ENCODE data around the gene NAT16. TPM values are rescaled to one million over a fixed set of nuclear protein-coding genes. Genes with fewer than 3 reads are reported as not detected.
"Not testable (repeated sequence)": the region's sequence is repeated elsewhere in the genome, so short reads cannot be mapped to it uniquely, and the experiment has no call there.

NAT16 gene
- total RNA-seq, 4 donors from 2014 or later = not detected

DNA sequence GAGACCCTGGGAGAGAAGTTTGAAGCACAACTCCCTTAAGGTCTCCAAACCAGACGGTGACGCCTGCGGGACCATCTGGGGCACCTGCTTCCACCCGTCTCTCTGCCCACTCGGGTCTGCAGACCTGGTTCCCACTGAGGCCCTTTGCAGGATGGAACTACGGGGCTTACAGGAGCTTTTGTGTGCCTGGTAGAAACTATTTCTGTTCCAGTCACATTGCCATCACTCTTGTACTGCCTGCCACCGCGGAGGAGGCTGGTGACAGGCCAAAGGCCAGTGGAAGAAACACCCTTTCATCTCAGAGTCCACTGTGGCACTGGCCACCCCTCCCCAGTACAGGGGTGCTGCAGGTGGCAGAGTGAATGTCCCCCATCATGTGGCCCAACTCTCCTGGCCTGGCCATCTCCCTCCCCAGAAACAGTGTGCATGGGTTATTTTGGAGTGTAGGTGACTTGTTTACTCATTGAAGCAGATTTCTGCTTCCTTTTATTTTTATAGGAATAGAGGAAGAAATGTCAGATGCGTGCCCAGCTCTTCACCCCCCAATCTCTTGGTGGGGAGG lies 42.4 kb downstream of the NAT16 start:
- no peak for ATAC-seq
- Histone ChIP-seq H3K9me3 (no peaks in the 10 kb centered on the region), H3K27ac (peak overlapping the region in 3 of 4 donors; percentile 38 to 72 (median 55)), H3K4me3 (peak overlapping the region in 1 of 2 donors; percentile 19), H3K36me3 (peaks cover 0 to 4% of the 10 kb centered on the region in 2 donors), H3K4me1 (peaks cover 0 to 15% (median 0%) of the 10 kb centered on the region in 3 donors), H3K27me3 (peaks cover 6% of the 10 kb centered on the region)
- TF ChIP-seq POLR2AphosphoS5 (IDR thresholded peaks at IDR 0.05) = no peak
- TF ChIP-seq, protein P1, sequence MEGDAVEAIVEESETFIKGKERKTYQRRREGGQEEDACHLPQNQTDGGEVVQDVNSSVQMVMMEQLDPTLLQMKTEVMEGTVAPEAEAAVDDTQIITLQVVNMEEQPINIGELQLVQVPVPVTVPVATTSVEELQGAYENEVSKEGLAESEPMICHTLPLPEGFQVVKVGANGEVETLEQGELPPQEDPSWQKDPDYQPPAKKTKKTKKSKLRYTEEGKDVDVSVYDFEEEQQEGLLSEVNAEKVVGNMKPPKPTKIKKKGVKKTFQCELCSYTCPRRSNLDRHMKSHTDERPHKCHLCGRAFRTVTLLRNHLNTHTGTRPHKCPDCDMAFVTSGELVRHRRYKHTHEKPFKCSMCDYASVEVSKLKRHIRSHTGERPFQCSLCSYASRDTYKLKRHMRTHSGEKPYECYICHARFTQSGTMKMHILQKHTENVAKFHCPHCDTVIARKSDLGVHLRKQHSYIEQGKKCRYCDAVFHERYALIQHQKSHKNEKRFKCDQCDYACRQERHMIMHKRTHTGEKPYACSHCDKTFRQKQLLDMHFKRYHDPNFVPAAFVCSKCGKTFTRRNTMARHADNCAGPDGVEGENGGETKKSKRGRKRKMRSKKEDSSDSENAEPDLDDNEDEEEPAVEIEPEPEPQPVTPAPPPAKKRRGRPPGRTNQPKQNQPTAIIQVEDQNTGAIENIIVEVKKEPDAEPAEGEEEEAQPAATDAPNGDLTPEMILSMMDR (IDR thresholded peaks at IDR 0.05) = no peak
- no peak for TF ChIP-seq EP300 (IDR thresholded peaks at IDR 0.05)
- TF ChIP-seq POLR2A (IDR thresholded peaks at IDR 0.05) = no peak
- WGBS, 2 donors (ENCODE audit: low coverage in 1 of 2) = 43% methylated on average over 3 of the region's 9 CpGs; no CpG with 5 or more reads in 1 of the 2 donors

GRCh38 chr7:101134399-101134980 lies 45.6 kb downstream of the NAT16 start:
- TF ChIP-seq POLR2AphosphoS5 (IDR thresholded peaks at IDR 0.05) (no peak), POLR2A (IDR thresholded peaks at IDR 0.05) (no peak)
- TF ChIP-seq, protein P1 (IDR thresholded peaks at IDR 0.05) = no peak
- H3K36me3 ChIP-seq = peaks cover 0 to 8% of the 10 kb centered on the region in 2 donors
- WGBS, 2 donors (ENCODE audit: low coverage in 1 of 2) = 81 to 82% methylated on average over 3 of the region's 6 CpGs
- no peak overlapping the region for H3K27ac ChIP-seq
- no peaks in the 10 kb centered on the region for H3K9me3 ChIP-seq
- peaks cover 0 to 15% (median 0%) of the 10 kb centered on the region in 3 donors for H3K4me1 ChIP-seq
- no peaks in the 10 kb centered on the region for H3K27me3 ChIP-seq
- no peak for ATAC-seq
- H3K4me3 ChIP-seq = no peak overlapping the region

DNA sequence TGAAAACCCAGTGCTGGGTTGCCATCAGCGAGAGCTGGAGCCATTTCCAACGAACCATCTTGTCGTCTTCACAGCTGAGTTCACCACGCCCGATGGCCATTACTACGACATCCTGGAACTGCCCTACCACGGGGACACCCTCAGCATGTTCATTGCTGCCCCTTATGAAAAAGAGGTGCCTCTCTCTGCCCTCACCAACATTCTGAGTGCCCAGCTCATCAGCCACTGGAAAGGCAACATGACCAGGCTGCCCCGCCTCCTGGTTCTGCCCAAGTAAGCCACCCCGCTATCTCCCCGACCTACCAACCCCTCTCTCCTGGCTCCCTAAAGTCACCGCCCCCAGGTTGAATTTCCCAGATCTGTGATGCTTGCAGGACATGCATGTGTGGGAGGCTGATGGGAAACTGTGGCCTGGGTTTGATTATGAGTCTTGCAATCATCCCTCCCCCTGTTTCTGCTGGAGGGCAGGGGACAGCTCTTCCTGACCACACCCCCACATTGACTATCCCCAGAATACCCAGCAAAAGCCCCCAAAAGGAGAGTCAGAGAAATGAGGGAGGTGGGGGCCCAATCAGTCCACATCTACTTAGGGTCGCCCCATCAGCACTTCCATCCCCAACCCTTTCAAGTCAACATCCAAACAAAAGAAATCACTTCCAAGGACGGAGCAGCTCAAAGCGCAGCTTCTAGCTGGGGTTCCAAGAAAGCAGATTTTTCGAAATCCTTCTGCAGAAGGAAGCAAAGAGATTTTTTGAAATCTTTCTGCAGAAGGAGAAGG lies 46.3 kb downstream of the NAT16 start:
- WGBS, 2 donors (ENCODE audit: low coverage in 1 of 2) = 73 to 82% methylated on average over 2 to 6 of the region's 15 CpGs
- no peak overlapping the region for H3K27ac ChIP-seq
- no peak for ATAC-seq

DNA sequence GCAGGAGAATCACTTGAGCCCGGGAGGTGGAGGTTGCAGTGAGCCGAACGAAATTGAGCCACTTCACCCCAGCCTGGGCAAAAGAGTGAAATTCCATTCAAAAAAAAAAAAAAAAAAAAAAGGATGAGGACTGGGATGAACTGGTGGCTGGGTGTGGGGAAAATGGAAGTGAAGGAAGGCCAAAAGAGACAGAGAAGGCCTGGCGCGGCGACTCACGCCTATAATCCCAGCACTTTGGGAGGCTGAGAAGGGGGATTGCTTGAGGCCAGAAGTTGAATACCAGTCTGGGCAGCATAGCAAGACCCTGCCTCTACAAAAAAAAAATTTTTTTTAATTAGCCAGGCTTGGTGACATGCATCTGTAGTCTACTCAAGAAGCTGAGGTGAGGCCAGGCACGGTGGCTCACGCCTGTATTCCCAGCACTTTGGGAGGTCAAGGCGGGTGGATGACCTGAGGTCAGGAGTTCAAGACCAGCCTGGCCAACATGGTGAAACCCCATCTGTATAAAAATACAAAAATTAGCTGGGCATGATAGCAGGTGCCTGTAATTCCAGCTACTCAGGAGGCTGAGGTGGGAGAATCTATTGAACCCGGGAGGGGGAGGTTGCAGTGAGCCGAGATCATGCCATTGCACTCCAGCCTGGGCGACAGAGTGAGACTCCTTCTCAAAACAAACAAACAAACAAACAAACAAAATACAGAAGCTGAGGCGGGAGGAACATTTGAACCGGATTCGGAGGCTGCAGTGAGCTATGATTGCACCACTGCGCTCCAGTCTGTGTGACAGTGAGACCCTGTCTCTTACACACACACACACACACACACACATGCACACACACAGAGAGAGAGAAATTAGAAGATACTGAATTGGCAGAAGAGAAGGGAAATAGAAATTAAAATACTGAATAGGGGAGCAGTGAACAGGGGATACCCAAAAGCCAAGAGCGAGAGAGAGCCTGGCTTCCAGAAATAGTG lies 47.2 kb downstream of the NAT16 start:
- H3K4me1 ChIP-seq, ATAC-seq, H3K9me3 ChIP-seq, H3K36me3 ChIP-seq, H3K4me3 ChIP-seq, H3K27ac ChIP-seq, H3K27me3 ChIP-seq: not testable (repeated sequence)
- 86 to 87% methylated on average over 11 to 15 of the region's 18 CpGs for WGBS, 2 donors (ENCODE audit: low coverage in 1 of 2)

More for the DNA sequence above, 46.3 kb downstream of the NAT16 start:
- Histone ChIP-seq H3K4me1 (peaks cover 0 to 14% (median 0%) of the 10 kb centered on the region in 3 donors), H3K9me3 (no peaks in the 10 kb centered on the region), H3K4me3 (no peak overlapping the region), H3K36me3 (peaks cover 0 to 8% of the 10 kb centered on the region in 2 donors), H3K27me3 (no peaks in the 10 kb centered on the region)
- TF ChIP-seq EP300 (IDR thresholded peaks at IDR 0.05) (no peak), POLR2A (IDR thresholded peaks at IDR 0.05) (no peak), POLR2AphosphoS5 (IDR thresholded peaks at IDR 0.05) (no peak)
- TF ChIP-seq, protein P1 (IDR thresholded peaks at IDR 0.05) = no peak

All from gastroesophageal sphincter (tissue), 4 donors.